H1 (cell line): ENCODE results near the gene GABRR1. TPM values are rescaled to one million over a fixed set of nuclear protein-coding genes. Genes with fewer than 3 reads are reported as not detected.

ENCODE experiments used
- CTCF ChIA-PET: fragments of 300-600 bp; sonication (Branson Sonifier 250); formaldehyde crosslinking; loops from one replicate; lab custom pipeline; 2021; ENCODE audit not compliant: partially characterized antibody; lab: Charles Lee
- POLR2A ChIA-PET: fragments of 300-600 bp; sonication (Branson Sonifier 250); formaldehyde crosslinking; loops from one replicate; lab custom pipeline; 2021; ENCODE audit warnings: inconsistent platforms; ENCODE audit not compliant: partially characterized antibody; lab: Charles Lee
- DNase-seq, 2 experiments: peaks; one replicate each; pipeline versions ENCODE4 v3.0.0 to v3.0.0-alpha.2; 2010 to 2022; ENCODE audit warnings: low spot score in 2 of 2, low read depth in 1 of 2, mixed read lengths in 1 of 2
- FAIRE-seq: peaks from 2 replicates; lab custom pipeline; 2011; peaks lifted over from hg19 to GRCh38; lab: Jason Lieb, UNC
- H2AFZ ChIP-seq: 2 replicates; pipeline ENCODE4 v1.8.1; 2012; ENCODE audit warnings: low read length, inconsistent platforms
- H2AK5ac ChIP-seq: 2 replicates; pipeline ENCODE4 v1.6.1; 2013; ENCODE audit warnings: low read depth, low read length
- H2BK120ac ChIP-seq: replicated peaks from 2 replicates; pipeline ENCODE3; 2013; ENCODE audit warnings: low read depth, low read length, inconsistent platforms
- H2BK12ac ChIP-seq: 2 replicates; pipeline ENCODE4 v1.6.1; 2013; ENCODE audit warnings: low read depth, low read length
- H2BK15ac ChIP-seq: 2 replicates; pipeline ENCODE4 v1.6.1; 2013; ENCODE audit warnings: low read length
- H2BK20ac ChIP-seq: 2 replicates; pipeline ENCODE4 v1.6.1; 2013; ENCODE audit warnings: low read length
- H2BK5ac ChIP-seq: 2 replicates; pipeline ENCODE4 v1.6.1; 2013; ENCODE audit warnings: low read depth, low read length
- H3K14ac ChIP-seq: 2 replicates; pipeline ENCODE4 v1.6.1; 2013; ENCODE audit warnings: inconsistent platforms; ENCODE audit not compliant: insufficient read length
- H3K18ac ChIP-seq: 2 replicates; pipeline ENCODE4 v1.6.1; 2013; ENCODE audit warnings: low read length; ENCODE audit errors: extremely low read depth
- H3K23ac ChIP-seq: 2 replicates; pipeline ENCODE4 v1.6.1; 2013; ENCODE audit warnings: inconsistent platforms; ENCODE audit not compliant: insufficient read length
- H3K23me2 ChIP-seq: 2 replicates; pipeline ENCODE4 v1.6.1; 2013; ENCODE audit warnings: low read depth, low read length
- H3K27ac ChIP-seq: 2 replicates; pipeline ENCODE4 v1.6.1; 2011; ENCODE audit warnings: low read depth, low read length, inconsistent platforms
- H3K27me3 ChIP-seq, 4 experiments: replicated peaks in 1 of 4; 1 replicate in 1 of 4; 2 replicates in 3 of 4; pipeline versions ENCODE4 v1.6.1 to v1.8.1; 2011 to 2013; ENCODE audit warnings: low read length in 3 of 4, mild to moderate bottlenecking in 3 of 4, inconsistent platforms in 2 of 4, mixed read lengths in 2 of 4, moderate library complexity in 1 of 4; ENCODE audit not compliant: control insufficient read depth in 3 of 4, insufficient read depth in 3 of 4; ENCODE audit errors: extremely low read depth in 1 of 4
- H3K36me3 ChIP-seq, 4 experiments: 2 replicates each; pipeline versions ENCODE4 v1.6.1 to v1.8.1; 2011 to 2013; ENCODE audit warnings: mild to moderate bottlenecking in 4 of 4, low read length in 3 of 4, moderate library complexity in 2 of 4, control low read depth in 1 of 4, inconsistent platforms in 1 of 4; ENCODE audit not compliant: insufficient read depth in 4 of 4, control insufficient read depth in 2 of 4
- H3K4ac ChIP-seq: replicated peaks from 2 replicates; pipeline ENCODE3; 2013; ENCODE audit warnings: low read length, low read depth, mixed read lengths, inconsistent platforms; ENCODE audit not compliant: insufficient read length
- H3K4me1 ChIP-seq, 4 experiments: replicated peaks in 1 of 4; 1 replicate in 1 of 4; 2 replicates in 3 of 4; pipeline versions ENCODE4 v1.6.1 to v1.8.1; 2011 to 2013; ENCODE audit warnings: low read length in 3 of 4, inconsistent platforms in 2 of 4, mixed read lengths in 1 of 4; ENCODE audit not compliant: insufficient read depth in 4 of 4, control insufficient read depth in 3 of 4
- H3K4me2 ChIP-seq, 2 experiments: 2 replicates each; pipeline versions ENCODE4 v1.6.1 to v1.8.1; 2011 to 2013; ENCODE audit warnings: low read depth in 2 of 2, low read length in 2 of 2, control low read depth in 1 of 2, inconsistent platforms in 1 of 2, mild to moderate bottlenecking in 1 of 2; ENCODE audit not compliant: insufficient read depth in 1 of 2
- H3K4me3 ChIP-seq, 4 experiments: fragments of 200-600, 300-600 bp in 1 of 4; sonication (generic), shearing (Covaris generic), sonication (Bioruptor Twin) in 1 of 4; 2 replicates each; pipeline versions ENCODE4 v1.5.1 to v1.8.1; 2011 to 2016; ENCODE audit warnings: low read length in 4 of 4, low read depth in 3 of 4, control low read depth in 2 of 4, inconsistent platforms in 2 of 4, mild to moderate bottlenecking in 2 of 4, mixed read lengths in 1 of 4, moderate library complexity in 1 of 4; ENCODE audit not compliant: insufficient read depth in 2 of 4; ENCODE audit errors: extremely low read depth in 1 of 4
- H3K56ac ChIP-seq: replicated peaks from 2 replicates; pipeline ENCODE3; 2013; ENCODE audit warnings: low read depth, mild to moderate bottlenecking, mixed read lengths, low read length, inconsistent platforms; ENCODE audit not compliant: insufficient read length
- H3K79me1 ChIP-seq: 2 replicates; pipeline ENCODE4 v1.6.1; 2013; ENCODE audit warnings: low read depth, low read length, control low read depth
- H3K79me2 ChIP-seq, 2 experiments: 2 replicates each; pipeline versions ENCODE4 v1.6.1 to v1.8.1; 2012 to 2013; ENCODE audit warnings: low read length in 2 of 2, mild to moderate bottlenecking in 2 of 2, inconsistent platforms in 1 of 2; ENCODE audit not compliant: insufficient read depth in 2 of 2, control insufficient read depth in 1 of 2
- H3K9ac ChIP-seq, 4 experiments: replicated peaks in 1 of 4; 1 replicate in 1 of 4; 2 replicates in 3 of 4; pipeline versions ENCODE4 v1.6.1 to v1.8.1; 2011 to 2013; ENCODE audit warnings: low read depth in 3 of 4, low read length in 3 of 4, control low read depth in 2 of 4, mild to moderate bottlenecking in 2 of 4, moderate library complexity in 2 of 4, inconsistent platforms in 1 of 4; ENCODE audit errors: extremely low read depth in 1 of 4
- H3K9me3 ChIP-seq, 2 experiments: 2 replicates each; pipeline versions ENCODE4 v1.6.1 to v1.8.1; 2012 to 2013; ENCODE audit warnings: mild to moderate bottlenecking in 2 of 2, moderate library complexity in 2 of 2, control low read depth in 1 of 2, inconsistent platforms in 1 of 2, low read depth in 1 of 2, low read length in 1 of 2, mixed read lengths in 1 of 2; ENCODE audit not compliant: insufficient read depth in 2 of 2
- H4K20me1 ChIP-seq, 2 experiments: replicated peaks in 1 of 2; 2 replicates each; pipeline versions ENCODE3 to v1.8.1; 2011 to 2013; ENCODE audit warnings: inconsistent platforms in 2 of 2, low read length in 2 of 2, mild to moderate bottlenecking in 1 of 2; ENCODE audit not compliant: insufficient read depth in 2 of 2, control insufficient read depth in 1 of 2
- H4K5ac ChIP-seq: 2 replicates; pipeline ENCODE4 v1.6.1; 2013; ENCODE audit warnings: low read length, low read depth, mixed read lengths, inconsistent platforms; ENCODE audit not compliant: insufficient read length
- H4K8ac ChIP-seq: 2 replicates; pipeline ENCODE4 v1.8.0; 2013; ENCODE audit warnings: mild to moderate bottlenecking, moderate library complexity, low read length, inconsistent platforms; ENCODE audit not compliant: insufficient read depth; ENCODE audit errors: extremely low read depth
- H4K91ac ChIP-seq: replicated peaks from 2 replicates; pipeline ENCODE3; 2013; ENCODE audit warnings: low read length, mixed read lengths, inconsistent platforms; ENCODE audit not compliant: insufficient read length
- CBX5 ChIP-seq: fragments of 300-800, 300-1000 bp; sonication (generic); IDR thresholded peaks from 2 replicates; pipeline ENCODE4 v1.7.1; 2016; ENCODE audit warnings: antibody characterized with exemption, low read length, low read depth
- CREB1 ChIP-seq: IDR thresholded peaks from 2 replicates; pipeline ENCODE4 v1.6.1; 2012; ENCODE audit warnings: inconsistent platforms
- CTCF ChIP-seq, 3 experiments: IDR thresholded peaks; 1 replicate in 2 of 3; 2 replicates in 1 of 3; pipeline versions ENCODE4 v1.5.1 to v1.6.1; 2011; ENCODE audit warnings: low read length in 3 of 3, mild to moderate bottlenecking in 3 of 3, inconsistent platforms in 2 of 3, low read depth in 1 of 3, moderate library complexity in 1 of 3; ENCODE audit not compliant: insufficient read depth in 1 of 3; ENCODE audit errors: control extremely low read depth in 1 of 3
- FOSL1 ChIP-seq: IDR thresholded peaks from 2 replicates; pipeline ENCODE4 v1.6.1; 2011; ENCODE audit warnings: mild to moderate bottlenecking, low read depth, low read length, moderate library complexity; ENCODE audit not compliant: insufficient read depth
- HDAC2 ChIP-seq, 2 experiments: fragments of 300-600 bp in 1 of 2; sonication (generic) in 1 of 2; IDR thresholded peaks; 2 replicates each; pipeline ENCODE4 v1.6.1; 2011 to 2012; ENCODE audit warnings: low read depth in 2 of 2, low read length in 2 of 2, mild to moderate bottlenecking in 2 of 2, moderate library complexity in 2 of 2, borderline replicate concordance in 1 of 2, inconsistent platforms in 1 of 2
- KDM4A ChIP-seq: IDR thresholded peaks from one replicate; pipeline ENCODE4 v1.7.1; 2012; ENCODE audit warnings: low read depth, mild to moderate bottlenecking, moderate library complexity, low read length, inconsistent platforms; ENCODE audit not compliant: severe bottlenecking
- KDM5A ChIP-seq: fragments of 200-600 bp; IDR thresholded peaks from 2 replicates; pipeline ENCODE4 v1.7.1; 2012; ENCODE audit warnings: mild to moderate bottlenecking, low read length, inconsistent platforms, mixed read lengths
- MAFK ChIP-seq: IDR thresholded peaks from 2 replicates; pipeline ENCODE4 v1.6.1; 2012; ENCODE audit warnings: low read depth, mild to moderate bottlenecking, improper control_type of control experiment, low read length
- MAX ChIP-seq: IDR thresholded peaks from 2 replicates; pipeline ENCODE4 v1.6.1; 2012; ENCODE audit warnings: inconsistent platforms
- SRF ChIP-seq: IDR thresholded peaks from 2 replicates; pipeline ENCODE4 v1.6.1; 2011; ENCODE audit warnings: mild to moderate bottlenecking, low read depth, low read length, moderate library complexity
- SUZ12 ChIP-seq: fragments of 200-600 bp; sonication (generic); IDR thresholded peaks from 2 replicates; pipeline ENCODE4 v1.6.1; 2012; ENCODE audit warnings: mild to moderate bottlenecking, inconsistent platforms, low read length, moderate library complexity, mixed read lengths
- TAF1 ChIP-seq: IDR thresholded peaks from 2 replicates; pipeline ENCODE4 v1.6.1; 2011; ENCODE audit warnings: mild to moderate bottlenecking, low read depth, low read length
- WGBS, 2 experiments: shearing (Covaris generic) in 1 of 2; methylation state at CpG; one replicate each; pipeline versions ENCODE4 v1.1.6 to v1.1.7; 2013 to 2015; ENCODE audit warnings: low lambda C conversion rate in 2 of 2, mixed read lengths in 2 of 2, inconsistent platforms in 1 of 2, low coverage in 1 of 2, missing lambda C conversion rate in 1 of 2; ENCODE audit not compliant: insufficient replicate concordance in 2 of 2, insufficient coverage in 1 of 2, insufficient read length in 1 of 2; ENCODE audit errors: extremely low coverage in 1 of 2, missing lambda C conversion rate in 1 of 2; 5-methylcytosine and 5-hydroxymethylcytosine counted together
- polyA plus RNA-seq, 7 experiments: library from polyadenylated mRNA; depleted of rRNA in 3 of 7; stranded (reverse) in 5 of 7; unstranded in 2 of 7; fragments of >200 nt in 5 of 7; fragments of 200-250 nt in 2 of 7; gene quantifications; 1 replicate in 5 of 7; 2 replicates in 1 of 7; 4 replicates in 1 of 7; pipeline versions ENCODE4 v1.2.1 to v1.2.3, GENCODE V29; 2011 to 2013; ENCODE audit warnings: missing spikeins in 2 of 7, mixed read lengths in 2 of 7
- total RNA-seq: library from RNA; stranded (reverse); fragmentation: NEBNext Ultra II Directional; extraction: Animal tissue kit (Norgen Biotek cat#: 25700); gene quantifications from 2 replicates; pipeline ENCODE4 v1.2.1, GENCODE V29; 2021

Gene GABRR1
- total and polyA plus RNA-seq, 2 of the 8 experiments (the other 6 are each of a cell fraction or from before 2014, with no cell fraction given): 0.60 to 0.63 TPM

GRCh38 chr6:89257781-89258180, 40.6 kb upstream of the GABRR1 start:
- Histone ChIP-seq H3K23ac (no peak overlapping the region), H3K4me3 (no peak overlapping the region), H2BK20ac (no peak overlapping the region), H3K4ac (no peak overlapping the region), H3K18ac (no peak overlapping the region), H3K27ac (no peak overlapping the region), H3K79me1 (no peaks in the 10 kb centered on the region), H2BK15ac (no peak overlapping the region), H2BK12ac (no peak overlapping the region), H3K9me3 (no peaks in the 10 kb centered on the region), H2BK5ac (no peak overlapping the region), H3K79me2 (no peaks in the 10 kb centered on the region), H3K4me1 (no peaks in the 10 kb centered on the region), H3K56ac (no peak overlapping the region), H4K91ac (no peak overlapping the region), H2AFZ (no peak overlapping the region), H3K4me2 (no peak overlapping the region), H3K9ac (no peak overlapping the region), H2AK5ac (no peak overlapping the region), H4K20me1 (no peaks in the 10 kb centered on the region), H3K23me2 (no peaks in the 10 kb centered on the region), H4K5ac (no peak overlapping the region), H2BK120ac (no peak overlapping the region), H3K14ac (no peak overlapping the region), H4K8ac (no peak overlapping the region), H3K27me3 (no peaks in the 10 kb centered on the region), H3K36me3 (no peaks in the 10 kb centered on the region)
- FAIRE-seq (no peak), DNase-seq (peak in 1 of 2 experiments; percentile 22)
- 65% methylated on average over 4 of the region's 4 CpGs; no CpG with 5 or more reads in 1 of the 2 experiments for WGBS, 2 experiments
- ChIA-PET CTCF (interaction anchor here (1.0 kb wide), 2 partner anchors 8 to 23 kb away, joined by 3 read pairs; no protein-coding TSS in a partner anchor), POLR2A (no interaction called here)
- no peak for TF ChIP-seq KDM4A
- TF ChIP-seq KDM5A: no peak
- no peak for TF ChIP-seq CBX5
- TF ChIP-seq TAF1: no peak
- TF ChIP-seq CTCF (IDR thresholded peaks at IDR 0.05; ENCODE audit: control extremely low read depth in 1 of 3, insufficient read depth in 1 of 3, low read depth in 1 of 3, low read length in 3 of 3): no peak
- TF ChIP-seq HDAC2 (IDR thresholded peaks at IDR 0.05; ENCODE audit: borderline replicate concordance in 1 of 2, low read depth in 2 of 2, low read length in 2 of 2): no peak
- TF ChIP-seq SUZ12: no peak
- TF ChIP-seq MAFK: no peak
- TF ChIP-seq FOSL1: no peak
- TF ChIP-seq SRF: no peak
- no peak for TF ChIP-seq CREB1
- no peak for TF ChIP-seq MAX
